ENCODE results near the gene DPCD.

DPCD gene

DNA sequence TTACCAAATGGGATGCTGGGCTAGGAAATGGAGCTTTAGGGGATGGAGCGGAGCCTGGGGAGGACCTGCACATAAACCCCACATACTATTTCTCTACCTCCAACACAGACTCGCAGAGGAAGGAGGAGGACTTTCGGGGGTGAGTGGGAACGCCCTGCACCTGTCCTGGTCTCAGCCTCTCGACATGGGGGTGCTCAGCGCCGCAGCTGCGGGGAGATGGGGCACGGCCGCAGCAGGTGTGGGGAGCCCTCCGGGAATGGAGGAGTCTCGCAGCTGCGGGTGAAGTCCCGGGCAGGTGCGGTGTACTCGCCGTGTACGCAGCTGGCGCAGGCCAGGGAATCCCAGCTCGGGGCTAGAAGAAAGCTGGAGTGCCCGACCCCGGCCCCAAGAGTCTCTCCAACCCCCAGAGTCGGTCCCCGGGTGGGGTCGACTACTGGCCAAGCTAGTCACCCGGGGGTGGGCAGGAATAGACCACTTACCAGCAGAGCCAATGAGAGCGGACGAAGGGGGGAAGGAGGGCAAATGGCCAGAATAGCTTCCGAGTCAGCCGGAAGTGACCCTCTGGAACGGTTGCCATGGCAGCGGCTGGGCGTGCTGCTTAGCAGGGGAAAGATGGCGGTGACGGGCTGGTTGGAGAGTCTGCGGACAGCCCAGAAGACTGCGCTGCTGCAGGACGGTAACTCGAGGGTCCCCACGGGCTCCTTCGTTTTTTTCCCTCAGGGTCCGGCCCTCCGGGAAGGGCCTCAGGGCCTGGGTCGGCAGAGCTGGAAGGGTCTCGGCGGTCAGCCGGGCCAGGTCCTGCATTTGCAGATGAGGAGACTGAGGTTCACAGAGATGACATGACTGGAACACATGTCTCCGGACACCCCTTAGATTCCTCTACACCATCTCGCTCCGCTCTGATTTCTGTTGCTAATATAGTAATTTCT is at the start of gene DPCD, which contains the start of gene POLL:
Gene DPCD, plus strand, starts transcription at position 597 of the 929 bp plus-strand sequence. Its CDS starts 16 bp downstream, at position 613.
Gene POLL, minus strand, starts transcription at position 533 of the 929 bp plus-strand sequence. CDS start 897 bp downstream, outside the sequence.
- peak; percentile 90 for DNase-seq (ENCODE audit: low read depth)

DNA sequence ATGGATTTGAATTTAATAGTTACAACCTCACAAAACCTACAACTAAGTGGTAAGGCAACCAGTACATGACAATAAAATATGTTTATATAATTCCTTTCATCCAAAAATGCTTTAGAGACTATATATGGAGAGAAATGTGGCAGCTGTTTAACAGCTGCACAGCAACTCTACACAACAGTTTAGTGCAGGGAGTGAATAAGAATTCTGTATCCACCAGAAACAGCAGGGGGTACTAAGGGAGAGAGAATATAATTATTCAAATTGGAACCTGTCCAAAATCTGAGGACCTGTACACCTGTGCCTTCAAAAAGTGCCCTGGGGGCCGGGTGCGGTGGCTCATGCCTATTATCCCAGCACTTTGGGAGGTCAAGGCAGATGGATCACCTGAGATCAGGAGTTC is 49.7 kb upstream of the DPCD start:
- no peak for DNase-seq (ENCODE audit: low read depth)

DNA sequence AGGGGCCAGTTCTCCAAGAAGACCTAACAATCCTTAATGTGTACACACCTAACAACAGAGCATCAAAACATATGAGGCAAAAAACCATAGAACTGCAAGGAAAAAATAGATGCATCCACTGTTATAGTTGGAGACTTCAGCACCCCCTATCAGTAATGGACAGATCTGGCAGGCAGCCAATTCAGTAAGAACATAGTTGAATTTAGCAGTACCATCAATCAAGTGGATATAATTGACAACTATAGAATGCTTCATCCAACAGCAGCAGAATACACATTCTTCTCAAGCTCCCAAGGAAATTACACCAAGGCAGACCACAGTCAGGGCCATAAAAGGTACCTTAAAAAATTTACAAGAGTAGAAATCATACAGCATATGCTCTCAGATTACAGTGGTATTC is 42.2 kb upstream of the DPCD start:
- no peak for DNase-seq (ENCODE audit: low read depth)

- DNase-seq (ENCODE audit: low read depth): no peak
Measured at GRCh38 chr10:101550965-101551364, 37.2 kb upstream of the DPCD start.

- no peak for DNase-seq (ENCODE audit: low read depth)
Measured at GRCh38 chr10:101552442-101552841, 35.7 kb upstream of the DPCD start.

DNA sequence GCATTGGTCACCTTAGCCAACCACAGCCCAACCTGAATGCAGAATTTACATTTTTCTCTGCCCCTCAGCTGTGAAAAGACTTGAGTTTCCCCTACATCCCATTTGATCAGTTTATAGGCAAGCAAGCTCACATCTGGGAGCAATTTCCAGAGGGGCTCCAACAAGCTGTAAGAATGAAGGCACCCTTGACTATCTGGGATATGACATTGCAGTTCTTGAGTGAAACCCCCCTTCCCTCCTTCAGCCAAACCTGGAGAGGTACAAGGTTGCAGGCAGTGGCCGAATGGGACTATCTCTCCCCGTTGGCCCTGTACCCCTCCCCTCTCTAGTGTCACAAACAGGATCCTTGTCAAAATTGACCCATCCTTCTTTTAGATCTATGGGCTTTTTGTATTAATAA is 30.6 kb upstream of the DPCD start:
- no peak for DNase-seq (ENCODE audit: low read depth)

- no peak for DNase-seq (ENCODE audit: low read depth)
Measured at GRCh38 chr10:101558204-101558603, 29.9 kb upstream of the DPCD start.

DNA sequence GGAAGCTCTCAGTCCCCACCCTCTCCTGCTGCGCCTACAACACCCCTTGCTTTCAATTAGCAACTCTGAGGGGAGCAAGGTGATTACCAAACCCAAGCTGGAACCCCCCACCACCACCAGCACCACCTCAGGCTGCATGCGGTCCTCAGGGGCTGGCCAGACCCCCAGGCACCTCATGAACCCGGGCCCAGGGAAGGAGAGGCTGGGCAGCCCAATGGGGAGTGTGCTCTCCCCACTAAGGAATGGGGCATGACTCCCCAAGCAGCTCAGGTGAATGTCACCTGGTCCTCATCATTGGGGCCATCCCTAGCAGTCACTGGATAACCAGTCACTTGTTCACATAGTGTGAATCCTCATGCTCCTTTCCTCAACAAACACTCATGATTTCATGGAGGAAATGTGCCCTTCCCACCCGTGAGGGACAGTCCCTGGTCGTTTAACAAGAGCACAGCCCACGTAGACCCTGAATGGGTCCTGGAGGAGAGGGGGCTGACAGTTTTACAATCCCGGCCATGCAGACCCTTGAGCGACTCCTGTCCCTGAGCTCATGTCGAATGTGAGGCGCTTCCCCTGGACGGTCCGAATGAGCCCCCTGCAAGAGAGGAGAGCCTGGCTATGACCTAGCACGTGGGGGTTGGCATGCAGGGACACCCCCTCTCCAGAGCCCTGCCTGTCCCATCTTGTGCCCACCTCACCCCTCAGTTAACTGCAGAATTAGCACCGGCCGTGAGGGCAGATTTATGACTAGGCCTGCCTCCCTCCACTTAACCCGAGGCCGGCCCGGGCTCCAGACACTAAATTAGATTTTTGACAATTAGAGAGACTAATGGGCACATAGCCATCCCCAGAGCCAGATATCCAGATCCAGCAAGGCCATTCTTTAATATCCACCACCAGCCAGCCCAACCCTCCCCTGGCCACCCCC is 29.2 kb upstream of the DPCD start:
- DNase-seq (ENCODE audit: low read depth): no peak

DNA sequence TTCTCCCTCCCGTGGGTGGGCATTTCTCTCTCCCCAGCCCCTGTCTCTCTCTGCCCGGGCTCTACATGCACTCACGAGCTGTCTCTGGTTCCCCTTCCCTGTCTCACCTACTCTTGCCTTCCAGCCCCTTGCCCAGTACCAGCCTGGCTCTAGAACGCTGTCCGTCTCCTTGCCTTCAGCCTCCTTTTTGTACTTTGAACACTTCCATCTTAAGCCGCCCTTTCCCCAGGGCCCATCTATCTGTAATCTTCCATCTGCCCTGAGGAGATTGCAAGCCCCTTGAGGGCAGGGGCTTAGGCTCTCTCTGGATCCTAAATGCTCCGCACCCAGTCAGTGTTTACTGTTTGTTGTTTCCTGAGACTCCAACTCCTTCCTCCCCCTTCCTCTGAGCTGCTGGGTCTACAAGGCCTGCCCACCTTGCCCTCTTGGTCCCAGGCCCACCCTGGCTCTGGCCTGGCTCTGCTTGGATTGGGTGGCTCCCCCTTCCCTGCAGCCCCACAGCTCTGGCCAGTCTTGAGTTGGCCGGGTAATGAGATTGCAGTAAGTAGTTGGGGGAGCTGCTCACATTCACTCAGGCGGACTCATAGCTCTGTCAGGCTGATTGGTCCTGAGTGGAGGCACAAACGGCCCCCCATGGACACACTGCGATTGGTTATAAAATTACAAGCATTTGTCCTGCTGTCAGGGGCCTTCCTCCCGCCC is 28.4 kb upstream of the DPCD start:
- DNase-seq (ENCODE audit: low read depth): no peak

DNA sequence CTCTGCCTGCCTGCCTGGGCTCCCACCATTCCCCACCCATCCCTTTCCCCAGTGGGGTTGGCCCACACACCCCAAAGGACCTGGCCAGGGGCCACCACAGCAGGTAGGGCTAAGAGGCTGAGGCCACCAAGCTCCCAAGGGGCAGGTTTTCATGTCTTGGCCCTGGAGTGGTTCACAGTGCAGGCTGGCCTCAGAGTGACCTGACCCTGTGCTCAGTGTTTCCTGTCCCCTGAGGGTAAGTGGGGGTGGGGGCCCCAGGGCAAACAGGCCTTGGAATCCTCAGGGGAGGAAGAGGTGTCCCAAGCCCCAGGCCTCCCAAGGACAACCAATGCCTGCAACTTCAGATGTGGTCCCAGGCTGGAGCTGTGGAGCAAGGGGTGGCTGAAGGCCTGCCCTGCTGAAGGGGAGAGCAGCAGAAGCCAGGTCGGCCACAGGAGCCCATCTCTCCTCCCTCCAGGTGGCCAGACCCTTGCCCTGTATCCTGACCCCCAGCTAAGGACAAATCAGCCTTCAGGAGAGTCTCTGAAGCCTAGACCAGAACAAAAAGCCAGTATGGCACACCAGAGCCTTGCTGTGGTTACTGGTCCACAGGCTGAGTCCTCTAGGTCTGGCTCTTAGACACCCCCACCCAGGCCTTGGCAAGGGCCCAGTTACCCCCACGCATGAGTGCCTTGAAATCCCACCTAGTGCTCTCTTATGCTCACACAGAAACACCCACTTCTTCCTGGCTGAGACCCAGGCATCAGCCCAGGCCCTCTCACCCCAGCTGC is 27.6 kb upstream of the DPCD start:
- DNase-seq (ENCODE audit: low read depth): no peak

DNA sequence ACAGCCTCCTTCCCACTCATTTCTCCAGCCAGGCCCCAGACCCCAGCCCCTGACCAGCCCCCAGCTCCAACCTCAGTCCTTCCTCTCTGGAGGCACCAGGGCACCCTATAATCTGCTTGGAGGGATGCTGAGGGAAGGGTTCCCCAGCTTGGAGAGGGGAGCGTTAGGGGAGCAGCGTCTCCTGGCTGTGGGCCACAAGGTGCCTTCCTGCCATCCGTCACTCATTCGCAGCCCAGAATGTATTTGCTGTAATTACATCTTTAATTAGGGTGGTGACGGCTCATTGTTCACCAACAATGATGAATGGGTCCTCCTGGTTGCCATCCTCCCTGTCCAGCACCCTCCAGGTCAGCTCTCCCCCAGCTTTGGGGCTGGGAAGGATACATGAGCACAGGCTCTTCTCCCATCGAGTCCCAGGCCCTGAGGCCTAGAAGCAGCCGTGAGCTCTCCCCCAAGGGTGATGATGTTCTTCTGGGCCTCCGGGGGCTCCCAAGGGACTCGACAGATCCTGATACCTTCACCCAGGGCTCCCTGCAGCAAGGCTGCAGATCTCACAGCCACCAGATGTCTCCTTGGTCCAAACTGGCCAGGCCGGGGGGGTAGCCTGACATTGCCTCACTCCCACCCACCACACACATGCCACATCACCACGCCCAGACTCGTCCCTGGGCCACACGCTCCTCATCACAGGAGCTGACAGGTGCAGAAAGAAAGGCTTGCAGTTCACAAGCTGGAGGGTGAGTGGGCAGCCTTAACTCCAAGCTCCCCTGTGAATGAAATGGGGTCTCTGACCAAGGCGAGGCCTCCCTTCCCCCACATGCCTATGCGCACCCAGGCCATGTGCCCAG is 26.8 kb upstream of the DPCD start:
- DNase-seq (ENCODE audit: low read depth): no peak

DNA sequence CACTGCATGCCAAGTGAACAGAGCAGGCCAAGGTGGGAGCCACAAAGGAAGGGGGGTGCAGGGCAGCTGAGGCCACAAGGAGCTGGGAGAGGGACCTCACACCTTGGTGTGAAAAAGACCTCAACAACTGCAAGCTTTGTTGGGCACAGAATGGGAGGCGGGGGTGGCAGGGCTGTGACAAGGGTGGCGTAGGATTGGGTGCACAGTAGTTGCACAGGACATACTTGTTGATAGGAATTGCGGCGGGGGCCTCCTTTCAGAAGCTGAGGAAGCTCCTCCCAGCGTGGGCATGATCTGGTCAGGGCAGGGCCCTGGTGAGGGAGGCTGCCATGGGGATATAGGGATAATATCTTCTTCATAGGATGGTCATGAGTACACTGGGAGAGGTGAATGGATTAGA is 25.9 kb upstream of the DPCD start:
- DNase-seq (ENCODE audit: low read depth): no peak

DNA sequence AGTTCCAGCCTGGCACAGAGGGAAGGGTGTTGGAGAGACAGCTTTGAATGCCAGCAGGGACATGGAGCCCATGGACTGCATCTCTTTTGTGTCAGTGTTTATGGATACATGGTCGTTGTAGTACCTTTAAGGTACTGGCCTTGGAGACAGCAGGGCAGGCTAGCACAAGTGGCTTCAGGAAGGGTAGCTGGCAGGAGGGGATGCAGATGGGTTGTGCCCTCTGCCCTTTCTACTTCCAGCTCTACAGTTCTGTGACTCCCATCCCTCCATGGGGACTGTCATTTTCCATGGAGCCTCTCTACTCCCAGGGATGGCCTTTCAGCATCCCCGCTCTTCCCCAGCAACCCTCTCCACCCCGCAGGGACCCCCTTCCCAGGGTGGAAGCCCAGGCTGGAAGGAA is 25.1 kb upstream of the DPCD start:
- no peak for DNase-seq (ENCODE audit: low read depth)

GRCh38 chr10:101563497-101564040 is 24.6 kb upstream of the DPCD start:
- no peak for DNase-seq (ENCODE audit: low read depth)

GRCh38 chr10:101564490-101564991 is 23.6 kb upstream of the DPCD start:
- no peak for DNase-seq (ENCODE audit: low read depth)

GRCh38 chr10:101565370-101565900 is 22.7 kb upstream of the DPCD start:
- no peak for DNase-seq (ENCODE audit: low read depth)

DNA sequence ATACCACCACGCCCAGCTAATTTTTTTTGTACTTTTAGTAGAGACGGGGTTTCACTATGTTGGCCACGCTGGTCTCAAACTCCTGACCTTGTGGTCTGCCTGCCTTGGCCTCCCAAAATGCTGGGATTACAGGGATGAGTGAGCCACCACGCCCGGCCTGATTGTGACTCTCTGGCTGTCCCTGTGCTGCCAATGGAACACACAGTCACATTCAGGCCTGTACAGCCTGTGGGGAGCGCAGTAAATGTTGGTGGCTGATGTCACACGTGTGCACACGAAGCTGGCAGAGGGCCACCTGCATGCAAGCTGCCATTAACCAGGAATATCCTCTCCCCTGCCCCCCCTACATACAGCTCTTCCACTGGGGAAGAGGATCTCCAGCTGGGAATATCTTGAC is 22.2 kb upstream of the DPCD start:
- no peak for DNase-seq (ENCODE audit: low read depth)

GRCh38 chr10:101566333-101567164 is 21.6 kb upstream of the DPCD start:
- DNase-seq (ENCODE audit: low read depth): no peak
